GM21360 (cell line): ENCODE data around the gene TMUB2.
"Not testable (repeated sequence)": the region's sequence is repeated elsewhere in the genome, so short reads cannot be mapped to it uniquely, and the experiment has no call there.

Experiments used
- ATAC-seq: cut with Tn5 transposase; IDR thresholded peaks from one replicate; pipeline ENCODE4 v1.9.1; 2021; ENCODE audit warnings: mild to moderate bottlenecking, moderate library complexity; ENCODE audit not compliant: unreplicated experiment

The TMUB2 gene

DNA sequence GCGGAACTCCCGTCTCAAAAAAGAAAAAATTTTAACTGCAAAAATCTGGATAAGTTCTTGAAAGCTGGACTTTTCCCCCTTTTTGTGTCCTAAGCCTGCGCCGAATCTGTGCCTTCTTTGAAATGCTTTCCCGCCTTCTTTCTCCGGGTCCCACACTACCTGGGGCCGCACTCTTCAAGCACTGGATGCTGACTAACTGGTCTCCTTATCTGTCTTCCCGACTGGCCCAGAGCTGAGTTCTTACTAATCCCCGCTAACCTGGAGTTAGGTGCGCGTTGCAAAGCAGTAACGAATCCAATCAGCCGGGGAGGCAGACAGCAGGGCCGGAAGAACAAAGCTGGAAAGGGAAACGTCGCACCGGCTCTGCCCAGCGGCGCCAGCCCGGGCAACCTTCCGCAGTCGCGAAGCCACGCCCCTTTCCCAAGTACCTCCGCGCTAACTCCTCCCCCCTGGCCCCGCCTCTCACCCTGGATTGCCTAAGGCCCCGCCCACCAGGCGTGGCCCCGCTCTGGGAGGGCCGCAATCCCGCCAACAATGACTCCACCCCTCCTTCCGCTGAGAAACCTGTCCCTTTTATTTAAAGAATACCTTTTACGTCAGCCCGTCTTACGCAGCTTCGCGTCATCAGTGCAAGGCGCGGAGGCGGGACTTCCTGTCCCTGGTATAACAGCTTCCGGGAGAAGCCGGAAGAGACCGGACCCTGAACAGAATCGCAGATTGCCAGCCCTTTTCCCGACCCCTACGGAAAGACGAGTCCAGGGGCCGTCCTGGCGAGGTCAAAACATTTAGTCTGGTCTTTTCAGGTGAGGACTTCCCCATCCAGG is at the start of gene TMUB2:
Gene TMUB2 (plus strand): TSS at position 666 of the 824 bp plus-strand sequence. CDS start 737 bp downstream, outside the sequence.
- peak; percentile 85 for ATAC-seq

DNA sequence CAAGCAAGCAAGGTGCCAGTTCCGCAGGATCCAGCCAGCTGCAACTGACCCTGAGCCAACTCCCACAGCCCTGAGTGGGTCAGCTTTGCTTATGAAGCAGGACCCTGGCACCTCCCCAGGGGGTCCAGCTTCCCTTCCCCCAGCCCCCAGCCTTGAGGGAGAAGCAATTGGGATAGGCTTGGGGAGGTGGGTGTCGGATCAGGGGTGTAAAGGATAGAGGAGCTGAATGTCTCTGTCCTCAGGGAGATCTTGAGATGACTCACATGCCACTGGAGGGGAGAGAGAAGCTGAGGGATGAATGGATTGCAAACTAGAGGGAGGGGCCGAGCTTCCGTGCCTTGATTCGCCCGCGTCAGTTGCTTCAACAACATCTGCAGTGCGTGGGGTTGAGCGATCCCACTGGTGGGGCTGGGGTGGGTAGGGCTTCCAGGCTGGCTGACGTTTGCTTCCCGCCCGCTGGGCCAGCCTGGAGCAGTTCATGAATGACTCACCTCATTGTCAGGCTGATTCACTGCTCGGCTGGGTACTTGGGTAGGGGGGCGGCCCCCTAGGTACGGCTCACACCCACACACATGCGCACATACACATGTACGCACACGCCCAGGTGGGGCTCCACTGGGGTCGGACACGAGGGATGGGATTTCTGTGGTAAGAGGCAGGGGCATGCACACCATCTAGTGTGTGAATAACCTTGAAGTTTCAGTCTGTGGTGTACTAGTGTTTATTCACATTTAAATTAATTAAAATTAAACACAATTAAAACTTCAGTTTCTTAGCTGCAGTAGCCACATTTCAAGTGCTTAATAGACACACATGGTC is 48.7 kb upstream of the TMUB2 start:
- ATAC-seq = no peak

DNA sequence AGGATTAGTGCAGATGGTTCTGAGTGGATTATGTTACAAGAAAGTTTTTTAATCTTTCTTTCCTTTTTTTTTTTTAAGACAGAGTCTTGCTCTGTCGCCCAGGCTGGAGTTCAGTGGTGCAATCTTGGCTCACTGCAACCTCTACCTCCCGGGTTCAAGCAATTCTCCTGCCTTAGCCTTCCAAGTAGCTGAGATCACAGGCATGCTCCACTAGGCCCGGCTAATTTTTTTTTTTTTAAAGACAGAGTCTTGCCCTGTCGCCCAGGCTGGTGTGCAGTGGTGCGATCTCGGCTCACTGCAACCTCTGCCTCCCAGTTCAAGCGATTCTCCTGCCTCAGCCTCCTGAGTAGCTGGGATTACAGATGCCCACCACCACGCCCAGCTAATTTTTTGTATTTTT is 42.9 kb upstream of the TMUB2 start:
- ATAC-seq = not testable (repeated sequence)

GRCh38 chr17:44144966-44145739 is 41.6 kb upstream of the TMUB2 start:
- no peak for ATAC-seq

GRCh38 chr17:44146375-44147346 is 40.1 kb upstream of the TMUB2 start:
- ATAC-seq = no peak

DNA sequence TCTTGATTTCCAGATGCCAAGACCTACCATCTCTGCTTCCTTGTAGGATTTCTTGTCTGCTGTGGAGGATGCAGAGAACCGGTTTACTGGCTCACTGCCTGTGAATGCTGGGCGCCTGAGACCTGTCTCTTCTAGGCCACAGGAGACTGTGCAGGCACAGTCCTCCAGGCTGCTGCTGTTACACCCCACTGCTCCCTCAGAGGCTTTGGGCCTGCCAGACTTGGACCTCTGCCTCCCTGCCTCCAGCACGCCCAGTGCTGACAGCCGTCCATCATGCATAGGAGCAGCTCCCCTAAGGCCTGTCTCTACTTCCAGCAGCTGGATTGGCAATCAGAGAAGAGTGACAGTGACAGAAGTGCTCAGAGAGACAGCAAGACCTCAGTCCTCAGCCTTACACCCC is 39.0 kb upstream of the TMUB2 start:
- no peak for ATAC-seq

- ATAC-seq = not testable (repeated sequence)
Observed at GRCh38 chr17:44149066-44149465, 37.7 kb upstream of the TMUB2 start.

- no peak for ATAC-seq
Observed at GRCh38 chr17:44149750-44150329, 36.9 kb upstream of the TMUB2 start.

DNA sequence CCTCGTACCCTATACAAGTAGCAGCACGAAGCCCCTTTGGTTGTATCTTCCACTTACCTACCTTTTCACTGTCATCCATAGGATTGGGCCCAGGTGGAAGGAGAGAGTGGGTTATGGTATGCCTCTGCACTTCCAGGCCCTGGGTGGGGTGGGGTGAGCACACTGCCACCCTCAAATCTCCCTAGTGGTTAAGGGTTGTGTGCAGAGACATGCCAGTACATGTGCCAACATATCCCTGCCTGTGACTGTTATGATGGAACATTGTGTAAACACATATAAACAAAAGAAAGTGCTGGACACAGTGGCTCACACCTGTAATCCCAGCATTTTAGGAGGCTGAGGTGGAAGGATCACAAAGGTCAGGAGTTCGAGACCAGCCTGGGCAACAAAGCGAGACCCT is 33.9 kb upstream of the TMUB2 start:
- no peak for ATAC-seq

DNA sequence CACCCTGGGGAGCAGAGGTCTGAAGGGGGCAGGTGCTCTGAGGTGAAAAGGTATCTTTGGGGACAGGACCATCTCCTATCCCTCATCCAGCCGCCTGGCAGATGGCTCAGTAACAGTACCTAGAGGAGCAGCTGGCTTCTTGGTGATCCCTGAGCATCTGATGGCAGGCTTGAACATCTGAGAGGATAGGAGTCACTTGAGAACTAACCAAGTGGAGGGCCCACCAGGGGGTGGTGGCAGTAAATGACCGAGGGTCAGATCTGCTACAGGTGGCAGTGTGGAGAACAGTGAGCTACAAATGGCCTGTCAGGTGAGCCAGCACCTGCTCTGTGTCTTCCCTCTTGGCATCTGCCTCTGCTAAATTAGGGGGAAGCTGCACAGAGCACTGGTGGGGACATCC is 31.3 kb upstream of the TMUB2 start:
- ATAC-seq = no peak

DNA sequence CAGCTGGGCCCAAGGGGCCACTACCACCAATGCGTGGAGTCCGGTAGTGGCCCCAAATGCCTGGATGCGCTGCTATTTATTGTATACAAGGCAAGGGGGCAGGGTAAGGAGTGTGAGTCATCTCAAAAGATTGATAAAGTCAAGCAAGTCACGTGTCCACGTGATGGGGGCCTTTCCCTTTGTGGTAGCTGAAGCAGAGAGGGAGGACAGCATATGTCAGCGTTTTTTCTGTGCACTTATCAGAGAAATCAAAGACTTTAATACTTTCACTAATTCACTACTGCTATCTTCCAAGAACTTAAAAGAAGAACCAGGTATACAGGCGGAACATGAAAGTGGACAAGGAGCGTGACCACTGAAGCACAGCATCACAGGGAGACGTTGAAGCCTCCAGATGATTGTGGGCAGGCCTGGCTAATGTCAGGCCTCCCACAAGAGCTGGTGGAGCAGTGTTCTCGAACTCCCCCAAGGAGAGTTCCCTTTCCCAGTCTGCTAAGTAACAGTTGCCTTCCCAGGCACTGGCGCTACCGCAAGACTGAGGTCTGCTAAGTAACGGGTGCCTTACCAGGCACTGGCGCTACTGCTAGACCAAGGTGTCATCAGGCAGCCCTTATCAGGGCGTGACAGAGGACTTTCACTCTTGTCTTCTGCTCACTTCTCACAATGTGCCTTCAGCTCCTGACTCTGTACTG is 27.1 kb upstream of the TMUB2 start:
- ATAC-seq = no peak

DNA sequence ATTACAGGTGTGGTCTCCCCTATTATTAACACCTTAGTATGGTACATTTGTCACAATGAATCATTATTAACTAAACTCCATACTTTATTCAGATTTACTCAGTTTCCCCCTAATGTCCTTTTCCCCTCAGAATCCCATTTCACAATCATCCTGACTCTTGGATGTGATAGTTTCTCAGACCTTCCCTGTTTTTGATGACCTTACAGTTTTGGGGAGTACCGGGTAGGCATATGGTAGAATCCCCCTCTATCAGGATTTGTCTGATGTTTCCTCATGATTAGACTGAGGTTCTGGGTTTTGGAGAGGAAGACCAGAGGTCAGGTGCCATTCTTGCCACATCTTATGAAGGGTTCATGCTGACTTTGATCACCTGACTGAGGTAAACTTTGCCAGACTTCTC is 22.3 kb upstream of the TMUB2 start:
- no peak for ATAC-seq

DNA sequence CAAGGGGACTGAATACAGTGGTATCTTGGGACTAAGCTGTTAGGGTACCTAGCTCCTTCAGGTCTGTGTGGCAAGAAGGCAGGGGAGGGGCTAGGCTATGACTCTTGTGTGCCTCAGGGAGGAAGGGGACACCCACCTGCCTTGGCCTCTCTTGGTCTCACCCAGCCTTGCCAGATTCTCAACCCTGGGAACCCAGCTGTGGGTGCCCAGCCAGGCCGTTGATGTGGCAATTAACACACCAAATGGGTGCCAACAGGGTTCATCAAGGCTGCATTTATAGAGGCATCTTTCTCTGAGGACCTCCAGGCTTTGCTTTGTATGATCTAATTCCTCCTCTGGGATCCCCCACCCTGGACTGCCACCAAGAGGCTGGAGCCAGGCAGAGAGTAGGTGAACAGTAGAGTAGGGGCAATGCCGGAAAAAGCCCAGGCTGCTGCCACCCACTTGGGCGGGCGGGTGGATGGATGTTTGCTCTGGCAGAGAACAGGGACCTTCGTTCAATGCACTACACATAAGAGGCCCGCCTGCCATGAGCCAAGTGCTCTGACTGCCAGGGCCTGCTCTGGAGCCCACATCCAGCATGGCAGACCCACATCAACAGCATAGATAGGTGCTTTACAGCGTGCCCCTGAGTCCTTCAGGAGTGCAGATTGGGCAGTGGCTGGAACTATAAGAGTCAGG is 19.5 kb upstream of the TMUB2 start:
- ATAC-seq = no peak

- no peak for ATAC-seq
Observed at GRCh38 chr17:44170135-44170498, 16.7 kb upstream of the TMUB2 start.

DNA sequence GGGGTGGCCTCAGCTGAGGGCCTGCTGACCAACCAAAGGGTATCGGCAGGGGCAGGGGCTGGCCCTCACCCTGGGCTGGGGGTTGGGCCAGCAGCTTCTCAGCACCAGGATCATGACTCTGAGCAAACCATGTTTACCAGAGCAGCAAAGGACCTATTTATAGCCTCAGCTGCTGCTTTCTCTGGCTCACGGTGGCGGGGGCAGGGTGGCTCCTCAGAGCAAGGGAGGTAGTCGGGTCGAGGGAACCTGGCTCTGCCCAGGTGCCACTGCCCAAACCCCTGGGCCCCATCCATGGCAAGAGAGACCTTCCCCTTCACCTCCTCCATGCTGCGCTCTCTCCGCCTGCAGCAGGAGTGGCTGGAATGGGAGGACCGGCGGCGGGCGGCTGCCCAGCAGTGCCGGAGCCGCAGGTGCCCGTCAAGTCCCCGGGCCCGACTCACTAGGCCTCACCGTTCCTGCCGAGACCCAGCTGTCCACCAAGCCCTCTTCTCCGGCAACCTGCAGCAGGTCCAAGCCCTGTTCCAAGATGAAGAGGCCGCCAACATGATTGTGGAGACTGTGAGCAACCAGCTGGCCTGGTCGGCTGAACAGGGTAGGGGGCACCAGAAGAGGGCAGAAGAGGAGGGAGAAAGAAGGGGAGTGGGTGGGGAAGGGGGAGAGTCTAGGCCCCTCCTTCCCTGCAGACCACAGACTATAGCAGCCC is 16.1 kb upstream of the TMUB2 start, which contains the start of gene ASB16:
Gene ASB16 (plus strand): TSS at position 206 of the 703 bp plus-strand sequence. CDS start 86 bp downstream, at position 292.
- ATAC-seq = no peak

DNA sequence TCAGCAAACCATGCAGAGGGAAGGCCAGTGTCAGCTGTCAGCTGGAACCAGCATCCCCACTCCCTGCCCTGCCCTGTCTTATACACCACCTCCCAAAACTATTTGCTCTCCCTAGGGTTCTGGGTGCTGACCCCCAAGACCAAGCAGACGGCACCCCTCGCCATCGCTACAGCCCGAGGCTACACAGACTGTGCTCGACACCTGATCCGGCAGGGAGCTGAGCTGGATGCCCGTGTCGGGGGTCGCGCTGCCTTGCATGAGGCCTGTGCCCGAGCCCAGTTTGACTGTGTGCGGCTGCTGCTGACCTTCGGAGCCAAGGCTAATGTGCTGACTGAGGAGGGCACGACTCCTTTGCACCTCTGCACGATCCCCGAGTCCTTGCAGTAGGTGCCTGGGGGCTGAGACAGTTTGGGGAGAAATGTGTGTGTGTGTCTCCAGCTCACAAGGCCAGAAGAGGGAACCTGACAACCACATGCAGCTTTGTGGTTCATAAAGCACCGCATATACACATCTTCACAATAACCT is 14.8 kb upstream of the TMUB2 start:
- no peak for ATAC-seq

DNA sequence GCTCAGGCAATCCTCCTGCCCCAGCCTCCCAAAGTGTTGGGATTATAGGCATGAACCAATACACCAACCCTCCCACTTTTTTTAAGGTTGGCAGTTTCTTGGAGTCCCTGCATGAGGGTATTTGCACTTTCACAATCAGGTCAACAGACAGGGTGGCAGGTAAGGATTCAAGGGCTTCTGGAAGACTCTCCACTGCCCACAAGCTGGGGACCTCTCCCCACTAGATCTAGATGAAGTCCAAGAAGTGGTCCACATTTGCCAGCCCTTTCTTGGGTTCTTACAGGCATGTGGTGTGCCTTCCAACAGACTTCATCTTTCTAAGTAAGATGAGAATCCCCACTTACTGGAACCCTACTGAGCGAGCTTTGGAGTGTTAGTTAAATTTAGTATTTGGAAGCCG is 12.3 kb upstream of the TMUB2 start:
- ATAC-seq = no peak

GRCh38 chr17:44176257-44176656 is 10.5 kb upstream of the TMUB2 start:
- ATAC-seq = no peak
